H9 (cell line): ENCODE measurements around the gene MYO1E. TPM values are rescaled to one million over a fixed set of nuclear protein-coding genes. Genes with fewer than 3 reads are reported as not detected.

Source experiments
- DNase-seq: peaks from one replicate; pipeline ENCODE4 v3.0.0-alpha.2; 2017
- H2AFZ ChIP-seq: one replicate; pipeline ENCODE4 v1.6.1; 2013; ENCODE audit warnings: mild to moderate bottlenecking, low read length, control low read depth, moderate library complexity
- H2AK5ac ChIP-seq: 2 replicates; pipeline ENCODE4 v1.6.1; 2013; ENCODE audit warnings: low read length, control low read depth, mixed read lengths; ENCODE audit not compliant: insufficient read length
- H2BK120ac ChIP-seq: one replicate; pipeline ENCODE4 v1.6.1; 2013; ENCODE audit warnings: low read depth, mild to moderate bottlenecking, low read length, control low read depth, inconsistent platforms; ENCODE audit not compliant: poor library complexity, severe bottlenecking
- H2BK12ac ChIP-seq: 2 replicates; pipeline ENCODE4 v1.6.1; 2013; ENCODE audit warnings: low read length, control low read depth, mixed read lengths, low read depth; ENCODE audit not compliant: insufficient read length
- H2BK15ac ChIP-seq: 2 replicates; pipeline ENCODE4 v1.6.1; 2013; ENCODE audit warnings: low read depth, low read length, control low read depth
- H2BK20ac ChIP-seq: one replicate; pipeline ENCODE4 v1.6.1; 2013; ENCODE audit warnings: low read depth, mild to moderate bottlenecking, low read length, control low read depth, inconsistent platforms; ENCODE audit not compliant: poor library complexity, severe bottlenecking
- H2BK5ac ChIP-seq: 2 replicates; pipeline ENCODE4 v1.6.1; 2013; ENCODE audit warnings: low read length, control low read depth, mixed read lengths; ENCODE audit not compliant: insufficient read length
- H3K14ac ChIP-seq: 2 replicates; pipeline ENCODE4 v1.6.1; 2013; ENCODE audit warnings: low read length, control low read depth; ENCODE audit not compliant: insufficient read depth
- H3K18ac ChIP-seq: 2 replicates; pipeline ENCODE4 v1.6.1; 2013; ENCODE audit warnings: low read depth, mild to moderate bottlenecking, mixed read lengths, low read length, control low read depth; ENCODE audit not compliant: insufficient read length
- H3K23ac ChIP-seq: 2 replicates; pipeline ENCODE4 v1.6.1; 2013; ENCODE audit warnings: low read length, control low read depth, mixed read lengths, low read depth; ENCODE audit not compliant: insufficient read length
- H3K23me2 ChIP-seq: 2 replicates; pipeline ENCODE4 v1.6.1; 2013; ENCODE audit warnings: low read depth, mild to moderate bottlenecking, mixed read lengths, low read length, control low read depth; ENCODE audit not compliant: insufficient read length, poor library complexity, severe bottlenecking
- H3K27ac ChIP-seq: 2 replicates; pipeline ENCODE4 v1.5.1; 2013; ENCODE audit warnings: low read length, control low read depth, mixed read lengths, low read depth; ENCODE audit not compliant: insufficient read length
- H3K27me3 ChIP-seq: 2 replicates; pipeline ENCODE4 v1.6.1; 2013; ENCODE audit warnings: low read length, control low read depth, inconsistent platforms; ENCODE audit not compliant: insufficient read depth
- H3K4ac ChIP-seq: 2 replicates; pipeline ENCODE4 v1.6.1; 2013; ENCODE audit warnings: low read depth, mild to moderate bottlenecking, control low read depth, inconsistent platforms, low read length, moderate library complexity
- H3K4me1 ChIP-seq: 2 replicates; pipeline ENCODE4 v1.6.1; 2013; ENCODE audit warnings: low read length, control low read depth, inconsistent platforms; ENCODE audit not compliant: insufficient read depth
- H3K4me2 ChIP-seq: 2 replicates; pipeline ENCODE4 v1.6.1; 2013; ENCODE audit warnings: low read length, control low read depth, mixed read lengths; ENCODE audit not compliant: insufficient read length, insufficient read depth
- H3K56ac ChIP-seq: 2 replicates; pipeline ENCODE4 v1.6.1; 2013; ENCODE audit warnings: low read depth, mild to moderate bottlenecking, mixed read lengths, low read length, control low read depth; ENCODE audit not compliant: insufficient read length
- H3K79me1 ChIP-seq: 2 replicates; pipeline ENCODE4 v1.6.1; 2013; ENCODE audit warnings: low read depth, mild to moderate bottlenecking, moderate library complexity, low read length, control low read depth, inconsistent platforms; ENCODE audit not compliant: insufficient read depth, poor library complexity, severe bottlenecking
- H3K79me2 ChIP-seq: 2 replicates; pipeline ENCODE4 v1.6.1; 2013; ENCODE audit warnings: low read length, control low read depth, inconsistent platforms; ENCODE audit not compliant: insufficient read depth
- H3K9ac ChIP-seq: 2 replicates; pipeline ENCODE4 v1.6.1; 2013; ENCODE audit warnings: low read length, control low read depth, mixed read lengths; ENCODE audit not compliant: insufficient read length; ENCODE audit errors: extremely low read depth
- H3K9me3 ChIP-seq: one replicate; pipeline ENCODE4 v1.6.1; 2013; ENCODE audit warnings: low read depth, low read length, inconsistent platforms; ENCODE audit not compliant: control insufficient read depth
- H3T11ph ChIP-seq: one replicate; pipeline ENCODE4 v1.6.1; 2013; ENCODE audit warnings: mild to moderate bottlenecking, low read length, control low read depth, inconsistent platforms
- H4K20me1 ChIP-seq: one replicate; pipeline ENCODE4 v1.6.1; 2013; ENCODE audit not compliant: control insufficient read depth, insufficient read length, insufficient read depth
- H4K5ac ChIP-seq: 2 replicates; pipeline ENCODE4 v1.6.1; 2013; ENCODE audit warnings: low read depth, mild to moderate bottlenecking, mixed read lengths, low read length, control low read depth; ENCODE audit not compliant: insufficient read length
- H4K8ac ChIP-seq: replicated peaks from 2 replicates; pipeline ENCODE4 v1.6.1; 2013; ENCODE audit warnings: low read length, control low read depth, mixed read lengths, low read depth; ENCODE audit not compliant: insufficient read length
- H4K91ac ChIP-seq: 2 replicates; pipeline ENCODE4 v1.6.1; 2013; ENCODE audit warnings: low read depth, mild to moderate bottlenecking, moderate library complexity, mixed read lengths, low read length, control low read depth; ENCODE audit not compliant: insufficient read length
- H3K27ac Mint-ChIP-seq, 3 experiments: 2 replicates in 2 of 3; 3 replicates in 1 of 3; pipeline ENCODE4 v1.8.0; 2020 to 2021; ENCODE audit warnings: mixed read lengths in 3 of 3, mild to moderate bottlenecking in 1 of 3, moderate library complexity in 1 of 3
- H3K27me3 Mint-ChIP-seq: 2 replicates; pipeline ENCODE4 v1.8.0; 2021; ENCODE audit warnings: low read depth, mild to moderate bottlenecking, moderate library complexity, mixed read lengths
- H3K36me3 Mint-ChIP-seq, 3 experiments: 2 replicates in 2 of 3; 3 replicates in 1 of 3; pipeline ENCODE4 v1.8.0; 2020 to 2021; ENCODE audit warnings: low read depth in 3 of 3, mixed read lengths in 3 of 3; ENCODE audit not compliant: insufficient read depth in 1 of 3
- H3K4me1 Mint-ChIP-seq, 2 experiments: 2 replicates each; pipeline ENCODE4 v1.8.0; 2020; ENCODE audit warnings: mixed read lengths in 2 of 2
- H3K4me3 Mint-ChIP-seq, 2 experiments: 2 replicates in 1 of 2; 3 replicates in 1 of 2; pipeline ENCODE4 v1.8.0; 2020 to 2021; ENCODE audit warnings: mild to moderate bottlenecking in 2 of 2, mixed read lengths in 2 of 2, moderate library complexity in 1 of 2
- H3K9me3 Mint-ChIP-seq, 2 experiments: 2 replicates in 1 of 2; 3 replicates in 1 of 2; pipeline ENCODE4 v1.8.0; 2020; ENCODE audit warnings: mild to moderate bottlenecking in 2 of 2, mixed read lengths in 2 of 2, moderate library complexity in 1 of 2
- WGBS: extraction: QIAGEN DNeasy Blood & Tissue Kit; methylation state at CpG from one replicate; pipeline ENCODE4 v1.1.7; 2013; ENCODE audit warnings: missing lambda C conversion rate, low lambda C conversion rate, mixed read lengths; ENCODE audit not compliant: insufficient read length; ENCODE audit errors: extremely low coverage; 5-methylcytosine and 5-hydroxymethylcytosine counted together
- total RNA-seq: library from RNA; stranded (reverse); gene quantifications from 2 replicates; pipeline ENCODE4 v1.2.1, GENCODE V29; 2021
- TF ChIP-seq, protein P1 (sequence below): fragments of 200-600 bp; sonication (generic); conservative IDR thresholded peaks from 3 replicates; pipeline ENCODE4 v1.8.0; 2021; ENCODE audit warnings: antibody characterized with exemption, mild to moderate bottlenecking

The MYO1E gene
- total RNA-seq, 1 experiment from 2014 or later: 235 TPM

DNA sequence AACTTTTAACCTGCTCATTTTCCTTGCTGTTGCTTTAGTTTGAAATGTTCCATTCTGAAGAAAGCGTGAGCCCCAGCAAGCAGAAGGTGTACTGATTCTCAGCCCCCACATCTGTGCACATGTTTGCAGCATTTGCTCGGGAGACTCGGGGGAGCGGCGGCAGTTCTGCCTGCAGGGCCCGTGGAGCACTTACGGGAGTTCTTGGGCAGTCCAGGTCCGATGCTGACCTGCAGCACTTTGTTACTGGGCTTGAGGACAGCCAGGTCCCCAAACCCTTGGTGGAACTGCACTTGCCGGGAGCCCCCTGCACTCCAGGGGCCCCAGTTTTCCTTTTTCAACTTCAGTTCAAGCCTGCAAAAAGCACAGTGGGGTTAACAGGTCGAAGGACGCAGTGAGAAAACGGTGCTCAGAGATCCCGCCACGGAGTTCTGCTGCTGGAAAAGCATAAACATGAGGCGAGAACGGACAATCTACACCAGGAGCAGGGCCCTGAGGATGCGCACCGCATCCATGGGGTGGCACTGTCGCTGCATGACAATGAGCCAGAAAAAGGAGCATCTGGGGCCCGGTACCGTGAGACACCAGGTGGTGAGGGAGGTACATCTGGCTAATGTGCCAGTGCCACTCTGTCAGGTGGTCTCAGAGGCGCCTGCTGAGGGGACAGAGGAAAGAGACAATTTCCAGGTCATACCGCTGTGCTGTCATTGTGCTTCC is 211.6 kb downstream of the MYO1E start:
- Histone ChIP-seq H3K79me2 (no peaks in the 10 kb centered on the region), H3K56ac (no peak overlapping the region), H3K18ac (no peak overlapping the region), H3T11ph (no peak overlapping the region), H3K27me3 (no peaks in the 10 kb centered on the region), H3K27ac (no peak overlapping the region), H4K20me1 (no peaks in the 10 kb centered on the region), H3K4me1 (no peaks in the 10 kb centered on the region), H4K91ac (no peak overlapping the region), H2AK5ac (no peak overlapping the region), H3K14ac (no peak overlapping the region), H2BK5ac (no peak overlapping the region), H2BK15ac (no peak overlapping the region), H3K4me2 (no peak overlapping the region), H4K8ac (no peak overlapping the region), H3K9me3 (no peaks in the 10 kb centered on the region), H3K23ac (no peak overlapping the region), H3K79me1 (no peaks in the 10 kb centered on the region), H3K4ac (no peak overlapping the region), H2BK20ac (no peak overlapping the region), H3K23me2 (no peaks in the 10 kb centered on the region), H2BK12ac (no peak overlapping the region), H2AFZ (no peak overlapping the region), H3K9ac (no peak overlapping the region), H4K5ac (no peak overlapping the region), H2BK120ac (no peak overlapping the region)
- no peaks in the 10 kb centered on the region for H3K27me3 Mint-ChIP-seq
- H3K4me3 Mint-ChIP-seq: no peak overlapping the region
- WGBS: no CpG with 5 or more reads among the region's 23 CpGs
- peaks cover 12 to 76% (median 67%) of the 10 kb centered on the region in 3 experiments for H3K36me3 Mint-ChIP-seq
- no peaks in the 10 kb centered on the region for H3K9me3 Mint-ChIP-seq
- TF ChIP-seq, protein P1, sequence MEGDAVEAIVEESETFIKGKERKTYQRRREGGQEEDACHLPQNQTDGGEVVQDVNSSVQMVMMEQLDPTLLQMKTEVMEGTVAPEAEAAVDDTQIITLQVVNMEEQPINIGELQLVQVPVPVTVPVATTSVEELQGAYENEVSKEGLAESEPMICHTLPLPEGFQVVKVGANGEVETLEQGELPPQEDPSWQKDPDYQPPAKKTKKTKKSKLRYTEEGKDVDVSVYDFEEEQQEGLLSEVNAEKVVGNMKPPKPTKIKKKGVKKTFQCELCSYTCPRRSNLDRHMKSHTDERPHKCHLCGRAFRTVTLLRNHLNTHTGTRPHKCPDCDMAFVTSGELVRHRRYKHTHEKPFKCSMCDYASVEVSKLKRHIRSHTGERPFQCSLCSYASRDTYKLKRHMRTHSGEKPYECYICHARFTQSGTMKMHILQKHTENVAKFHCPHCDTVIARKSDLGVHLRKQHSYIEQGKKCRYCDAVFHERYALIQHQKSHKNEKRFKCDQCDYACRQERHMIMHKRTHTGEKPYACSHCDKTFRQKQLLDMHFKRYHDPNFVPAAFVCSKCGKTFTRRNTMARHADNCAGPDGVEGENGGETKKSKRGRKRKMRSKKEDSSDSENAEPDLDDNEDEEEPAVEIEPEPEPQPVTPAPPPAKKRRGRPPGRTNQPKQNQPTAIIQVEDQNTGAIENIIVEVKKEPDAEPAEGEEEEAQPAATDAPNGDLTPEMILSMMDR: peak; percentile 69
- H3K4me1 Mint-ChIP-seq: peaks cover 5 to 9% of the 10 kb centered on the region in 2 experiments
- 0 out of 7 replicates have a peak overlapping the region, but pooled peaks of 1 of the 3 experiments have one; percentile 55 for H3K27ac Mint-ChIP-seq
- DNase-seq: peak; percentile 83
